Neural crest cell (in vitro differentiated cells): Measurements from ENCODE around the gene ATF5. TPM values are rescaled to one million over a fixed set of nuclear protein-coding genes. Genes with fewer than 3 reads are reported as not detected.

ENCODE experiments used
- DNase-seq: peaks from one replicate; pipeline ENCODE4 v3.0.0; 2021; ENCODE audit warnings: low read depth, mixed read lengths, low spot score
- H3K27ac Mint-ChIP-seq: one replicate; pipeline ENCODE4 v1.8.0; 2021; ENCODE audit warnings: mild to moderate bottlenecking, mixed read lengths; ENCODE audit not compliant: unreplicated experiment
- H3K27me3 Mint-ChIP-seq: 2 replicates; pipeline ENCODE4 v1.8.0; 2021; ENCODE audit warnings: low read depth, mild to moderate bottlenecking, mixed read lengths
- H3K36me3 Mint-ChIP-seq: 2 replicates; pipeline ENCODE4 v1.8.0; 2021; ENCODE audit warnings: low read depth, mild to moderate bottlenecking, mixed read lengths
- H3K4me1 Mint-ChIP-seq: 2 replicates; pipeline ENCODE4 v1.8.0; 2021; ENCODE audit warnings: mixed read lengths
- H3K4me3 Mint-ChIP-seq: one replicate; pipeline ENCODE4 v1.8.0; 2021; ENCODE audit warnings: mild to moderate bottlenecking, mixed read lengths
- H3K9me3 Mint-ChIP-seq: 2 replicates; pipeline ENCODE4 v1.8.0; 2021; ENCODE audit warnings: mixed read lengths
- CTCF ChIP-seq: fragments of 200-600 bp; sonication (generic); conservative IDR thresholded peaks from 2 replicates; pipeline ENCODE4 v1.5.0; 2021; ENCODE audit warnings: antibody characterized with exemption, mild to moderate bottlenecking
- total RNA-seq: library from RNA; stranded (reverse); gene quantifications from 2 replicates; pipeline ENCODE4 v1.2.1, GENCODE V29; 2021

The ATF5 gene
- total RNA-seq, 1 donor from 2014 or later, result 23.4 TPM

GRCh38 chr19:49932731-49933131 lies 3.7 kb downstream of the ATF5 start:
- no peak overlapping the region for H3K27ac Mint-ChIP-seq
- peaks cover 19% of the 10 kb centered on the region for H3K27me3 Mint-ChIP-seq
- TF ChIP-seq CTCF, result no peak
- H3K4me3 Mint-ChIP-seq, result no peak overlapping the region
- H3K9me3 Mint-ChIP-seq, result peaks cover 5% of the 10 kb centered on the region
- H3K4me1 Mint-ChIP-seq, result peaks cover 26% of the 10 kb centered on the region
- DNase-seq, result no peak
- peaks cover 17% of the 10 kb centered on the region for H3K36me3 Mint-ChIP-seq

- Mint-ChIP-seq H3K27me3 (peaks cover 15% of the 10 kb centered on the region), H3K27ac (no peak overlapping the region), H3K9me3 (peaks cover 5% of the 10 kb centered on the region), H3K4me3 (peak overlapping the region; percentile 8), H3K4me1 (peaks cover 20% of the 10 kb centered on the region), H3K36me3 (peaks cover 13% of the 10 kb centered on the region)
- no peak for DNase-seq
- no peak for TF ChIP-seq CTCF
These were observed 4.6 kb downstream of the ATF5 start for GRCh38 chr19:49933643-49934042.

GRCh38 chr19:49936549-49936948 lies 7.5 kb downstream of the ATF5 start:
- no peaks in the 10 kb centered on the region for H3K9me3 Mint-ChIP-seq
- no peak for TF ChIP-seq CTCF
- DNase-seq, result no peak
- H3K27ac Mint-ChIP-seq, result no peak overlapping the region
- H3K4me1 Mint-ChIP-seq, result peaks cover 8% of the 10 kb centered on the region
- peaks cover 4% of the 10 kb centered on the region for H3K27me3 Mint-ChIP-seq
- H3K36me3 Mint-ChIP-seq, result peaks cover 4% of the 10 kb centered on the region
- H3K4me3 Mint-ChIP-seq, result peak overlapping the region; percentile 24

- no peak overlapping the region for H3K27ac Mint-ChIP-seq
- H3K4me3 Mint-ChIP-seq, result no peak overlapping the region
These were observed 8.9 kb downstream of the ATF5 start for GRCh38 chr19:49937750-49938381.

GRCh38 chr19:49938662-49939061 lies 9.7 kb downstream of the ATF5 start:
- no peak overlapping the region for H3K4me3 Mint-ChIP-seq
- peaks cover 15% of the 10 kb centered on the region for H3K27me3 Mint-ChIP-seq
- H3K36me3 Mint-ChIP-seq, result no peaks in the 10 kb centered on the region
- no peaks in the 10 kb centered on the region for H3K9me3 Mint-ChIP-seq
- no peak for TF ChIP-seq CTCF
- peaks cover 10% of the 10 kb centered on the region for H3K4me1 Mint-ChIP-seq
- H3K27ac Mint-ChIP-seq, result no peak overlapping the region
- no peak for DNase-seq

More at GRCh38 chr19:49937750-49938381, 8.9 kb downstream of the ATF5 start:
- peak; percentile 96 for TF ChIP-seq CTCF
- Mint-ChIP-seq H3K9me3 (no peaks in the 10 kb centered on the region), H3K4me1 (peaks cover 10% of the 10 kb centered on the region), H3K36me3 (no peaks in the 10 kb centered on the region), H3K27me3 (peaks cover 9% of the 10 kb centered on the region)
- peak; percentile 96 for DNase-seq
